ENCODE results near the gene HVCN1. TPM values are rescaled to one million over a fixed set of nuclear protein-coding genes. Genes with fewer than 3 reads are reported as not detected.

The HVCN1 gene
- total and polyA plus RNA-seq, 2 of the 13 experiments (the other 11 are each of a cell fraction or from before 2014, with no cell fraction given): 0.49 to 1.3 TPM

DNA sequence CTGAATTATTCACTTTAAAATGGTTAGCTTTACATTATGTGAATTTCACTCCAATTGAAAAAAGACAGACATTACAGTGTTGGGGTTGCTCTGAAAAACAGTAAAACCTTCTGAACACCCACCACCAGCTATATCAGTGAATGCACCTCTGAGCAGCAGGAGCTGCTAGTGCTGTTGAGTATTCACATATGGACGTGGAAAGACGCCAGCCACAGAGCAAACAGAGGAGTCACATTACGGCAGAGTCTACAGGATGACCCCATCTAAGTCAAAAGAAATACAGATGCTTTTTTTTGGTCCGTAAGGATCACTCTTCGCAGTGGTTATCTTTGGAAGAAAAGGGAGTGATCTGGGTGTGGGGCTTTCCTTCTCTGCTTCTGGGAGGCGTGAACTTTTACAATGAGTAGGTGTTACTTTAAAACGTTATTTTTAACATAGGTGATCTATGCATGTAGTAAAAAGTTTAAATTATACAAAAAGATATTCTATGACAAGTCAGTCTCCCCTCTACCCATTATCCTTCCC is 4.5 kb downstream of the HVCN1 start (continued):
- TF ChIP-seq, protein P1, sequence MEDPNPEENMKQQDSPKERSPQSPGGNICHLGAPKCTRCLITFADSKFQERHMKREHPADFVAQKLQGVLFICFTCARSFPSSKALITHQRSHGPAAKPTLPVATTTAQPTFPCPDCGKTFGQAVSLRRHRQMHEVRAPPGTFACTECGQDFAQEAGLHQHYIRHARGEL (CRISPR knock-in tag; IDR thresholded peaks at IDR 0.05): no peak
- TF ChIP-seq, protein P2, sequence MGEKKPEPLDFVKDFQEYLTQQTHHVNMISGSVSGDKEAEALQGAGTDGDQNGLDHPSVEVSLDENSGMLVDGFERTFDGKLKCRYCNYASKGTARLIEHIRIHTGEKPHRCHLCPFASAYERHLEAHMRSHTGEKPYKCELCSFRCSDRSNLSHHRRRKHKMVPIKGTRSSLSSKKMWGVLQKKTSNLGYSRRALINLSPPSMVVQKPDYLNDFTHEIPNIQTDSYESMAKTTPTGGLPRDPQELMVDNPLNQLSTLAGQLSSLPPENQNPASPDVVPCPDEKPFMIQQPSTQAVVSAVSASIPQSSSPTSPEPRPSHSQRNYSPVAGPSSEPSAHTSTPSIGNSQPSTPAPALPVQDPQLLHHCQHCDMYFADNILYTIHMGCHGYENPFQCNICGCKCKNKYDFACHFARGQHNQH (CRISPR knock-in tag; IDR thresholded peaks at IDR 0.05): no peak
- no peak for TF ChIP-seq ZNF12 (CRISPR knock-in tag; IDR thresholded peaks at IDR 0.05)
- no peak for TF ChIP-seq ZNF883 (CRISPR knock-in tag; IDR thresholded peaks at IDR 0.05; ENCODE audit: not compliant biosample characterization)

DNA sequence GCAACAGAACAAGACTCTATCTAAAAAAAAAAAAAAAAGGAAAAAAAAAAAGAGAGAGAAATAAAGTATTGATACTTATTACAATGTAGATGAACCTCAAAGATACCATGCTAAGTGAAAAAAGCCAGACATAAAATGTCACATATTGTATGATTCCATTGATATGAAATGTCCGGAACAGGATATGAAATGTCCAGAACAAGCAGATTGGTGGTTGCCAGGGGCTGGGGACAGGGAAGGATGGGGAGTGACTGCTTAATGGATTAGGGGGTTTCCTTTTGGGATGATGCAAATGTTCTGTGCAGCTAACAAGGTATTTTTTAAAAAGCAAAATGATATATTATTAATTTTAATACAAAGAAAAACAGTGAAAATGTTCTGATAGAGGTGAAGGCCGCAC is 5.0 kb downstream of the HVCN1 start:
- POLR2A ChIA-PET: no interaction called here
- H2AFZ ChIP-seq (ENCODE audit: low read length): no peak overlapping the region
- ATAC-seq (no peak), FAIRE-seq (no peak), DNase-seq (ENCODE audit: low spot score) (no peak)
- H3K79me2 ChIP-seq (ENCODE audit: insufficient read depth, low read length): no peaks in the 10 kb centered on the region
- no peak overlapping the region for H3K9ac ChIP-seq (ENCODE audit: insufficient read depth, low read depth, low read length)
- TF ChIP-seq HMG20A (CRISPR knock-in tag; IDR thresholded peaks at IDR 0.05; ENCODE audit: borderline replicate concordance) (no peak), SYNCRIP (IDR thresholded peaks at IDR 0.05; ENCODE audit: insufficient read depth, low read depth, low read length) (no peak), NR3C1 (CRISPR knock-in tag; IDR thresholded peaks at IDR 0.05) (no peak), BCL6 (CRISPR knock-in tag; IDR thresholded peaks at IDR 0.05) (no peak), HNF4A (CRISPR knock-in tag; IDR thresholded peaks at IDR 0.05) (no peak), ZNF780A (CRISPR knock-in tag; IDR thresholded peaks at IDR 0.05) (no peak), BHLHE40 (IDR thresholded peaks at IDR 0.05; ENCODE audit: low read length) (no peak), HES4 (CRISPR knock-in tag; IDR thresholded peaks at IDR 0.05; ENCODE audit: borderline replicate concordance) (no peak), ZNF816 (CRISPR knock-in tag; IDR thresholded peaks at IDR 0.05; ENCODE audit: borderline replicate concordance) (no peak), ZNF713 (CRISPR knock-in tag; IDR thresholded peaks at IDR 0.05) (no peak), NRL (CRISPR knock-in tag; IDR thresholded peaks at IDR 0.05; ENCODE audit: borderline replicate concordance) (no peak), HNRNPH1 (optimal IDR thresholded peaks at IDR 0.05; ENCODE audit: low read depth, low read length) (no peak), KMT2A (CRISPR knock-in tag; IDR thresholded peaks at IDR 0.05) (no peak), TCF12 (IDR thresholded peaks at IDR 0.05) (no peak), TCF12 (CRISPR knock-in tag; IDR thresholded peaks at IDR 0.05) (no peak), TEAD3 (CRISPR knock-in tag; optimal IDR thresholded peaks at IDR 0.05; ENCODE audit: borderline replicate concordance) (no peak)
- TF ChIP-seq, protein P3, sequence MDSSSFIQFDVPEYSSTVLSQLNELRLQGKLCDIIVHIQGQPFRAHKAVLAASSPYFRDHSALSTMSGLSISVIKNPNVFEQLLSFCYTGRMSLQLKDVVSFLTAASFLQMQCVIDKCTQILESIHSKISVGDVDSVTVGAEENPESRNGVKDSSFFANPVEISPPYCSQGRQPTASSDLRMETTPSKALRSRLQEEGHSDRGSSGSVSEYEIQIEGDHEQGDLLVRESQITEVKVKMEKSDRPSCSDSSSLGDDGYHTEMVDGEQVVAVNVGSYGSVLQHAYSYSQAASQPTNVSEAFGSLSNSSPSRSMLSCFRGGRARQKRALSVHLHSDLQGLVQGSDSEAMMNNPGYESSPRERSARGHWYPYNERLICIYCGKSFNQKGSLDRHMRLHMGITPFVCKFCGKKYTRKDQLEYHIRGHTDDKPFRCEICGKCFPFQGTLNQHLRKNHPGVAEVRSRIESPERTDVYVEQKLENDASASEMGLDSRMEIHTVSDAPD (CRISPR knock-in tag; IDR thresholded peaks at IDR 0.05): no peak
- TF ChIP-seq, protein P4, sequence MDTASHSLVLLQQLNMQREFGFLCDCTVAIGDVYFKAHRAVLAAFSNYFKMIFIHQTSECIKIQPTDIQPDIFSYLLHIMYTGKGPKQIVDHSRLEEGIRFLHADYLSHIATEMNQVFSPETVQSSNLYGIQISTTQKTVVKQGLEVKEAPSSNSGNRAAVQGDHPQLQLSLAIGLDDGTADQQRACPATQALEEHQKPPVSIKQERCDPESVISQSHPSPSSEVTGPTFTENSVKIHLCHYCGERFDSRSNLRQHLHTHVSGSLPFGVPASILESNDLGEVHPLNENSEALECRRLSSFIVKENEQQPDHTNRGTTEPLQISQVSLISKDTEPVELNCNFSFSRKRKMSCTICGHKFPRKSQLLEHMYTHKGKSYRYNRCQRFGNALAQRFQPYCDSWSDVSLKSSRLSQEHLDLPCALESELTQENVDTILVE (CRISPR knock-in tag; IDR thresholded peaks at IDR 0.05): no peak
- no peaks in the 10 kb centered on the region for H3K36me3 ChIP-seq (replicated peaks in 1 of 2; ENCODE audit: control insufficient read depth in 1 of 2, insufficient read depth in 2 of 2, low read length in 2 of 2)
- H4K20me1 ChIP-seq (ENCODE audit: insufficient read depth, low read length): no peaks in the 10 kb centered on the region
- CTCF ChIA-PET (ENCODE audit: low intra/inter-chr PET ratio, low total read pairs): no interaction called here
- no peak overlapping the region for H3K27ac ChIP-seq (ENCODE audit: extremely low read length, insufficient read depth, low read length)
- in situ Hi-C loops (cut with HindIII; ENCODE audit: extremely low pct_ligation_motif_present, low pct_unique_long_range_greater_than_20kb): no loop called here
- intact Hi-C loops (cut with micrococcal nuclease; ENCODE audit: unreplicated experiment): no loop called here
- no peak overlapping the region for H3K4me3 ChIP-seq (replicated peaks in 1 of 3; ENCODE audit: insufficient read depth in 1 of 3, low read depth in 2 of 3, low read length in 3 of 3)
- H3K9me3 ChIP-seq (ENCODE audit: low read length): no peaks in the 10 kb centered on the region
- H3K4me1 ChIP-seq (ENCODE audit: insufficient read depth, low read length): peaks cover 11% of the 10 kb centered on the region
- no peak overlapping the region for H3K4me2 ChIP-seq (ENCODE audit: low read depth, low read length)
- no TSS peak for BruUV-seq (replicated peaks)
- H3K27me3 ChIP-seq (ENCODE audit: control insufficient read depth in 1 of 2, insufficient read depth in 2 of 2, low read length in 2 of 2): peaks cover 5 to 47% of the 10 kb centered on the region in 2 experiments
- WGBS (ENCODE audit: low lambda C conversion rate): 73% methylated on average over 2 of the region's 2 CpGs
